ENCODE measurements around the gene EXO5. TPM values are rescaled to one million over a fixed set of nuclear protein-coding genes. Genes with fewer than 3 reads are reported as not detected.

The EXO5 gene
- total and polyA plus RNA-seq, 2 of the 13 experiments (the other 11 are each of a cell fraction or from before 2014, with no cell fraction given), result 9.9 to 20.5 TPM

DNA sequence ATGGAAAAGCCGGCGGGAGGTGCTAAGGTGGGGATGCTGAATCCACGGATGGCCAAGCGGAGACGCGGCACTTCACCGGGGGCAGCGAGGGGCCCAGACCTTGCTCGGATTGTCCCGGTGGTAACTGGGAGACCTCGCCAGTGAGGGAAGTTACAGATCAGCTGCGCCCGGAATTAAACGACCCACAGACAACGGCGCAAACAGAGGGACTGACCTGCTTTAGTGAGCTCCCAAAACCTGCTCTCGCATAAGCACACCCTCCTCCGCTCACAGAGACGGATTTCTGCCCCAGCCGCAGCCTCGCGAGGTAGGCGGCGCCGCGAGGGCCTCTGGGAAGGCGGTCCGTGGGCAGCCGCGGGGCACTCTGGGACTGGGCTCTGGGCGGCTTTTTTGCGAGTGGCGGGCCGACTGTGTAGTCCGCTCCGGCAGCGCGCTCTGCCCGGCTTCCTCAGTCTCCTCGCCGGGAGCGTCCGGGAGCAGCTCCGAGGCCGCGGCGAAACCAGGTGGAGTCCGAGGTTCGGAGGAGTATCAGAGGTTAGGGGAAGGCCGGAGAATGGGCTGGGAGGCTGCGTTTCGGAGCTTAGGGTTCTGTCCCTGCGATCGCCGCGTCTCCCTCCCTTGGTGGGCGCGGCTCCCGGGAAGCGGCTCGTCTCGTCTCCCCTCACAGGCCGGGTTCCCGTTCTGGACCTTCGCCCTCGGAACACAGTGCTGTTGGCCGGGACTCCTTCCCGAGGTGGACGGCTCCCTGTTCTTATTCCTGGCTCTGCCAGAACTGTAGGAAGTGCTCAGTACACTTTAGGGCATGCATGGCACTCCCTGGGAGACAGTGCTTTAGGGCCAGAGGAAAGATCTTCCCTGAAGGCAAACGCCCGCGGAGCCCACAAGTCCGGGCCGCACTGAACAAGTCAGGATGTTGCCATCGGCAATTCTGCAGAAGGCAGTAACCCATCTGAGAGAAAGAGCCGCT, at the start of gene EXO5 (continued):
- TF ChIP-seq TOE1 (CRISPR knock-in tag; IDR thresholded peaks at IDR 0.05), result no peak
- TF ChIP-seq, protein P1, sequence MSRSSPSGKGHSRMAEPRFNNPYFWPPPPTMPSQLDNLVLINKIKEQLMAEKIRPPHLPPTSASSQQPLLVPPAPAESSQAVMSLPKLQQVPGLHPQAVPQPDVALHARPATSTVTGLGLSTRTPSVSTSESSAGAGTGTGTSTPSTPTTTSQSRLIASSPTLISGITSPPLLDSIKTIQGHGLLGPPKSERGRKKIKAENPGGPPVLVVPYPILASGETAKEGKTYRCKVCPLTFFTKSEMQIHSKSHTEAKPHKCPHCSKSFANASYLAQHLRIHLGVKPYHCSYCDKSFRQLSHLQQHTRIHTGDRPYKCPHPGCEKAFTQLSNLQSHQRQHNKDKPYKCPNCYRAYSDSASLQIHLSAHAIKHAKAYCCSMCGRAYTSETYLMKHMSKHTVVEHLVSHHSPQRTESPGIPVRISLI (CRISPR knock-in tag; IDR thresholded peaks at IDR 0.05; ENCODE audit: borderline replicate concordance), result peak; percentile 58; the same call in 1 of the 2 replicates
- no peak for TF ChIP-seq GFI1 (CRISPR knock-in tag; IDR thresholded peaks at IDR 0.05; ENCODE audit: borderline replicate concordance)
- TF ChIP-seq MTF2 (CRISPR knock-in tag; IDR thresholded peaks at IDR 0.05; ENCODE audit: borderline replicate concordance), result peak; percentile 80
- no peak for TF ChIP-seq REXO4 (CRISPR knock-in tag; IDR thresholded peaks at IDR 0.05; ENCODE audit: borderline replicate concordance)
- TF ChIP-seq ELF4 (CRISPR knock-in tag; IDR thresholded peaks at IDR 0.05; ENCODE audit: borderline replicate concordance), result no peak
- peak; percentile 97 for TF ChIP-seq KMT2A (CRISPR knock-in tag; IDR thresholded peaks at IDR 0.05)
- peak; percentile 59; the same call in 1 of the 2 replicates for TF ChIP-seq CBFB (CRISPR knock-in tag; IDR thresholded peaks at IDR 0.05)
- no peak; the same call in 1 of the 2 replicates for TF ChIP-seq ZSCAN31 (CRISPR knock-in tag; IDR thresholded peaks at IDR 0.05; ENCODE audit: low read depth)
- TF ChIP-seq ZC3H4 (CRISPR knock-in tag; IDR thresholded peaks at IDR 0.05; ENCODE audit: borderline replicate concordance), result no peak
- TF ChIP-seq SAP130 (CRISPR knock-in tag; IDR thresholded peaks at IDR 0.05; ENCODE audit: low read depth), result peak; percentile 90
- TF ChIP-seq, protein P2, sequence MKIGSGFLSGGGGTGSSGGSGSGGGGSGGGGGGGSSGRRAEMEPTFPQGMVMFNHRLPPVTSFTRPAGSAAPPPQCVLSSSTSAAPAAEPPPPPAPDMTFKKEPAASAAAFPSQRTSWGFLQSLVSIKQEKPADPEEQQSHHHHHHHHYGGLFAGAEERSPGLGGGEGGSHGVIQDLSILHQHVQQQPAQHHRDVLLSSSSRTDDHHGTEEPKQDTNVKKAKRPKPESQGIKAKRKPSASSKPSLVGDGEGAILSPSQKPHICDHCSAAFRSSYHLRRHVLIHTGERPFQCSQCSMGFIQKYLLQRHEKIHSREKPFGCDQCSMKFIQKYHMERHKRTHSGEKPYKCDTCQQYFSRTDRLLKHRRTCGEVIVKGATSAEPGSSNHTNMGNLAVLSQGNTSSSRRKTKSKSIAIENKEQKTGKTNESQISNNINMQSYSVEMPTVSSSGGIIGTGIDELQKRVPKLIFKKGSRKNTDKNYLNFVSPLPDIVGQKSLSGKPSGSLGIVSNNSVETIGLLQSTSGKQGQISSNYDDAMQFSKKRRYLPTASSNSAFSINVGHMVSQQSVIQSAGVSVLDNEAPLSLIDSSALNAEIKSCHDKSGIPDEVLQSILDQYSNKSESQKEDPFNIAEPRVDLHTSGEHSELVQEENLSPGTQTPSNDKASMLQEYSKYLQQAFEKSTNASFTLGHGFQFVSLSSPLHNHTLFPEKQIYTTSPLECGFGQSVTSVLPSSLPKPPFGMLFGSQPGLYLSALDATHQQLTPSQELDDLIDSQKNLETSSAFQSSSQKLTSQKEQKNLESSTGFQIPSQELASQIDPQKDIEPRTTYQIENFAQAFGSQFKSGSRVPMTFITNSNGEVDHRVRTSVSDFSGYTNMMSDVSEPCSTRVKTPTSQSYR (CRISPR knock-in tag; IDR thresholded peaks at IDR 0.05; ENCODE audit: borderline replicate concordance), result no peak; the same call in 1 of the 2 replicates
- TF ChIP-seq, protein P3, sequence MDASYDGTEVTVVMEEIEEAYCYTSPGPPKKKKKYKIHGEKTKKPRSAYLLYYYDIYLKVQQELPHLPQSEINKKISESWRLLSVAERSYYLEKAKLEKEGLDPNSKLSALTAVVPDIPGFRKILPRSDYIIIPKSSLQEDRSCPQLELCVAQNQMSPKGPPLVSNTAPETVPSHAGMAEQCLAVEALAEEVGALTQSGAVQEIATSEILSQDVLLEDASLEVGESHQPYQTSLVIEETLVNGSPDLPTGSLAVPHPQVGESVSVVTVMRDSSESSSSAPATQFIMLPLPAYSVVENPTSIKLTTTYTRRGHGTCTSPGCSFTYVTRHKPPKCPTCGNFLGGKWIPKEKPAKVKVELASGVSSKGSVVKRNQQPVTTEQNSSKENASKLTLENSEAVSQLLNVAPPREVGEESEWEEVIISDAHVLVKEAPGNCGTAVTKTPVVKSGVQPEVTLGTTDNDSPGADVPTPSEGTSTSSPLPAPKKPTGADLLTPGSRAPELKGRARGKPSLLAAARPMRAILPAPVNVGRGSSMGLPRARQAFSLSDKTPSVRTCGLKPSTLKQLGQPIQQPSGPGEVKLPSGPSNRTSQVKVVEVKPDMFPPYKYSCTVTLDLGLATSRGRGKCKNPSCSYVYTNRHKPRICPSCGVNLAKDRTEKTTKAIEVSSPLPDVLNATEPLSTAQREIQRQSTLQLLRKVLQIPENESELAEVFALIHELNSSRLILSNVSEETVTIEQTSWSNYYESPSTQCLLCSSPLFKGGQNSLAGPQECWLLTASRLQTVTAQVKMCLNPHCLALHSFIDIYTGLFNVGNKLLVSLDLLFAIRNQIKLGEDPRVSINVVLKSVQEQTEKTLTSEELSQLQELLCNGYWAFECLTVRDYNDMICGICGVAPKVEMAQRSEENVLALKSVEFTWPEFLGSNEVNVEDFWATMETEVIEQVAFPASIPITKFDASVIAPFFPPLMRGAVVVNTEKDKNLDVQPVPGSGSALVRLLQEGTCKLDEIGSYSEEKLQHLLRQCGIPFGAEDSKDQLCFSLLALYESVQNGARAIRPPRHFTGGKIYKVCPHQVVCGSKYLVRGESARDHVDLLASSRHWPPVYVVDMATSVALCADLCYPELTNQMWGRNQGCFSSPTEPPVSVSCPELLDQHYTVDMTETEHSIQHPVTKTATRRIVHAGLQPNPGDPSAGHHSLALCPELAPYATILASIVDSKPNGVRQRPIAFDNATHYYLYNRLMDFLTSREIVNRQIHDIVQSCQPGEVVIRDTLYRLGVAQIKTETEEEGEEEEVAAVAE (CRISPR knock-in tag; IDR thresholded peaks at IDR 0.05; ENCODE audit: borderline replicate concordance), result peak; percentile 73; the same call in 1 of the 2 replicates
- no peak for TF ChIP-seq MAFG (CRISPR knock-in tag; IDR thresholded peaks at IDR 0.05)
- TF ChIP-seq ZNF556 (CRISPR knock-in tag; IDR thresholded peaks at IDR 0.05; ENCODE audit: borderline replicate concordance), result peak; percentile 72; the same call in 1 of the 2 replicates
- no peak for TF ChIP-seq ARNT (IDR thresholded peaks at IDR 0.05)
- no peak for TF ChIP-seq HNRNPH1 (optimal IDR thresholded peaks at IDR 0.05; ENCODE audit: low read depth, low read length)
- TF ChIP-seq, protein P4, sequence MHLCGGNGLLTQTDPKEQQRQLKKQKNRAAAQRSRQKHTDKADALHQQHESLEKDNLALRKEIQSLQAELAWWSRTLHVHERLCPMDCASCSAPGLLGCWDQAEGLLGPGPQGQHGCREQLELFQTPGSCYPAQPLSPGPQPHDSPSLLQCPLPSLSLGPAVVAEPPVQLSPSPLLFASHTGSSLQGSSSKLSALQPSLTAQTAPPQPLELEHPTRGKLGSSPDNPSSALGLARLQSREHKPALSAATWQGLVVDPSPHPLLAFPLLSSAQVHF (CRISPR knock-in tag; IDR thresholded peaks at IDR 0.05), result no peak
- TF ChIP-seq TSC22D2 (CRISPR knock-in tag; IDR thresholded peaks at IDR 0.05; ENCODE audit: borderline replicate concordance), result peak; percentile 85; the same call in 1 of the 2 replicates
